Breast epithelium (tissue), 4 donors: ENCODE measurements around the gene VTI1B. TPM values are rescaled to one million over a fixed set of nuclear protein-coding genes. Genes with fewer than 3 reads are reported as not detected.
"Not testable (repeated sequence)": the region's sequence is repeated elsewhere in the genome, so short reads cannot be mapped to it uniquely, and the experiment has no call there.

ENCODE experiments used
- DNase-seq, 2 donors: peaks; one replicate each; pipeline ENCODE4 v3.0.0-alpha.2; 2019; ENCODE audit warnings: low spot score in 2 of 2
- H3K27ac ChIP-seq, 2 donors: fragments of 200-600 bp; sonication (generic) in 1 of 2; one replicate each; pipeline ENCODE4 v1.5.1; 2016 to 2019; ENCODE audit warnings: mild to moderate bottlenecking in 1 of 2
- H3K27me3 ChIP-seq, 2 donors: fragments of 200-600 bp; sonication (generic) in 1 of 2; one replicate each; pipeline versions ENCODE4 v1.5.1 to v1.6.0; 2017 to 2019; ENCODE audit warnings: control low read depth in 1 of 2, mild to moderate bottlenecking in 1 of 2
- H3K36me3 ChIP-seq: fragments of 200-600 bp; one replicate; pipeline ENCODE4 v1.5.1; 2019
- H3K4me1 ChIP-seq, 2 donors: fragments of 200-600 bp; sonication (generic); one replicate each; pipeline ENCODE4 v1.5.1; 2016 to 2019; ENCODE audit warnings: control low read depth in 1 of 2
- H3K4me3 ChIP-seq, 3 donors: fragments of 200-600 bp; sonication (generic); 1 replicate in 2 of 3; 2 replicates in 1 of 3; pipeline ENCODE4 v1.5.1; 2016 to 2019; ENCODE audit warnings: mild to moderate bottlenecking in 3 of 3, moderate library complexity in 2 of 3
- H3K9me3 ChIP-seq, 2 donors: fragments of 200-600 bp; sonication (generic) in 1 of 2; one replicate each; pipeline ENCODE4 v1.5.1; 2016 to 2019; ENCODE audit warnings: control low read depth in 1 of 2
- POLR2A ChIP-seq: fragments of 450-650 bp; IDR thresholded peaks from one replicate; pipeline ENCODE4 v1.6.1; 2016; ENCODE audit warnings: antibody characterized with exemption, mild to moderate bottlenecking, moderate library complexity
- POLR2AphosphoS5 ChIP-seq, 3 donors: sonication (generic); formaldehyde crosslinking; IDR thresholded peaks; one replicate each; pipeline ENCODE4 v1.6.1; 2017; ENCODE audit warnings: antibody characterized with exemption in 3 of 3
- intact Hi-C: fragments of 100-400 bp; cut with DNase I; formaldehyde crosslinking; loops from one replicate; pipeline ENCODE4 v1.15.1; 2023; ENCODE audit warnings: low total_unique reads
- total RNA-seq, 3 donors: library from RNA; depleted of rRNA; stranded (reverse); fragments of >200 nt; gene quantifications; one replicate each; pipeline ENCODE4 v1.1.0, GENCODE V29; 2016
- TF ChIP-seq, protein P1 (sequence below), 3 donors: fragments of 450-650 bp; IDR thresholded peaks; one replicate each; pipeline ENCODE4 v1.5.1; 2016 to 2017; ENCODE audit warnings: antibody characterized with exemption in 3 of 3, mild to moderate bottlenecking in 3 of 3, moderate library complexity in 3 of 3

Gene VTI1B
- total RNA-seq, 3 donors from 2014 or later, result 62.8 to 169 (median 80.6) TPM

- no peak for DNase-seq
- TF ChIP-seq, protein P1, sequence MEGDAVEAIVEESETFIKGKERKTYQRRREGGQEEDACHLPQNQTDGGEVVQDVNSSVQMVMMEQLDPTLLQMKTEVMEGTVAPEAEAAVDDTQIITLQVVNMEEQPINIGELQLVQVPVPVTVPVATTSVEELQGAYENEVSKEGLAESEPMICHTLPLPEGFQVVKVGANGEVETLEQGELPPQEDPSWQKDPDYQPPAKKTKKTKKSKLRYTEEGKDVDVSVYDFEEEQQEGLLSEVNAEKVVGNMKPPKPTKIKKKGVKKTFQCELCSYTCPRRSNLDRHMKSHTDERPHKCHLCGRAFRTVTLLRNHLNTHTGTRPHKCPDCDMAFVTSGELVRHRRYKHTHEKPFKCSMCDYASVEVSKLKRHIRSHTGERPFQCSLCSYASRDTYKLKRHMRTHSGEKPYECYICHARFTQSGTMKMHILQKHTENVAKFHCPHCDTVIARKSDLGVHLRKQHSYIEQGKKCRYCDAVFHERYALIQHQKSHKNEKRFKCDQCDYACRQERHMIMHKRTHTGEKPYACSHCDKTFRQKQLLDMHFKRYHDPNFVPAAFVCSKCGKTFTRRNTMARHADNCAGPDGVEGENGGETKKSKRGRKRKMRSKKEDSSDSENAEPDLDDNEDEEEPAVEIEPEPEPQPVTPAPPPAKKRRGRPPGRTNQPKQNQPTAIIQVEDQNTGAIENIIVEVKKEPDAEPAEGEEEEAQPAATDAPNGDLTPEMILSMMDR (IDR thresholded peaks at IDR 0.05), result no peak
- TF ChIP-seq POLR2A, result no peak
- TF ChIP-seq POLR2AphosphoS5 (IDR thresholded peaks at IDR 0.05), result no peak
- Histone ChIP-seq H3K36me3 (no peaks in the 10 kb centered on the region), H3K4me1 (no peaks in the 10 kb centered on the region), H3K27ac (no peak overlapping the region), H3K27me3 (no peaks in the 10 kb centered on the region), H3K9me3 (no peaks in the 10 kb centered on the region), H3K4me3 (no peak overlapping the region)
- intact Hi-C loops, result no loop called here
These were observed 63.9 kb downstream of the VTI1B start for GRCh38 chr14:67610491-67610890.

DNA sequence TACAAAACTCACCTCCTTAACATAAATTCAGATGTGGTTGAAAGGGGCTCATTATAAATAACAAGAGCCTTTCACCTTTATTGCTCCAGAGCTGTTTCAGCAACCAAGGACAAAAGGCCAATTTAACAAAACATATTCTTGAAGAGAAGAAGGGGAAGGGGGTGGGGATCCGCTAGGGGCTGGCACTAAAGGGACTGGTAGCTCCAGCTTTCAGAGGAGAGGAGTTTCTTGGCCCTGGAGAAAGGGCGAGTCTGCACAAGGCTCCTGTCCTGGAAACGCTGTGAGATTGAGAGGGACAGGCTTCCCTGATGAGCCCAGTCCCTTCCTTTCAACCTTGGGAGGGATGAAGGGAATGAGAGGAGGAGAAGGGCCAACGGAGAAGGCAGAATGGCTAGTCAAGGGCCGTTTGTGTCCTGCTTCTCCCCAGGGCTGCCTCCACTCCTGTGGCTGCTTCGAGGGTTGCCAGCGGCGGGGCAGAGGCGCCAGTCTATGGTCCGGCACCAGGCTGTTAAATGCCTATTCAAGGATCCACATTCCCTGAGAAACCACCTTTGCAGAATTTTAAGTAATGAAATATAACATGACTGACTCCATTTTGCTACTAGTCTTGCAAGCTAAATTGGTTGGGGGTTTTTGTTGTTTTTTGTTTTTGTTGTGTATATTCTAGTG lies 64.7 kb downstream of the VTI1B start:
- intact Hi-C loops, result no loop called here
- Histone ChIP-seq H3K27me3 (no peaks in the 10 kb centered on the region), H3K9me3 (no peaks in the 10 kb centered on the region), H3K4me1 (no peaks in the 10 kb centered on the region), H3K4me3 (no peak overlapping the region), H3K36me3 (no peaks in the 10 kb centered on the region), H3K27ac (no peak overlapping the region)
- no peak for DNase-seq
- TF ChIP-seq, protein P1 (IDR thresholded peaks at IDR 0.05), result no peak
- TF ChIP-seq POLR2A, result no peak
- no peak for TF ChIP-seq POLR2AphosphoS5 (IDR thresholded peaks at IDR 0.05)

GRCh38 chr14:67607646-67608045 lies 66.8 kb downstream of the VTI1B start:
- no peak overlapping the region for H3K27ac ChIP-seq
- DNase-seq, result no peak
- intact Hi-C loops, result no loop called here
- H3K4me1 ChIP-seq, result no peaks in the 10 kb centered on the region
- TF ChIP-seq, protein P1 (IDR thresholded peaks at IDR 0.05), result no peak
- TF ChIP-seq POLR2AphosphoS5 (IDR thresholded peaks at IDR 0.05) (no peak), POLR2A (no peak)
- H3K9me3 ChIP-seq, result no peaks in the 10 kb centered on the region
- no peak overlapping the region for H3K4me3 ChIP-seq
- no peaks in the 10 kb centered on the region for H3K27me3 ChIP-seq
- H3K36me3 ChIP-seq, result no peaks in the 10 kb centered on the region

GRCh38 chr14:67602995-67603545 lies 71.4 kb downstream of the VTI1B start:
- no peak overlapping the region for H3K27ac ChIP-seq
- no peak overlapping the region for H3K4me3 ChIP-seq
- no peaks in the 10 kb centered on the region for H3K4me1 ChIP-seq
- H3K36me3 ChIP-seq, result no peaks in the 10 kb centered on the region
- intact Hi-C loops, result no loop called here
- H3K27me3 ChIP-seq, result no peaks in the 10 kb centered on the region
- no peak for DNase-seq
- H3K9me3 ChIP-seq, result no peaks in the 10 kb centered on the region
- TF ChIP-seq POLR2AphosphoS5 (IDR thresholded peaks at IDR 0.05) (no peak), POLR2A (no peak)
- TF ChIP-seq, protein P1 (IDR thresholded peaks at IDR 0.05), result no peak

GRCh38 chr14:67602076-67602475 lies 72.4 kb downstream of the VTI1B start:
- TF ChIP-seq POLR2A (no peak), POLR2AphosphoS5 (IDR thresholded peaks at IDR 0.05) (no peak)
- no peak overlapping the region for H3K27ac ChIP-seq
- no peak for DNase-seq
- H3K36me3 ChIP-seq, result no peaks in the 10 kb centered on the region
- H3K4me1 ChIP-seq, result no peaks in the 10 kb centered on the region
- H3K9me3 ChIP-seq, result no peaks in the 10 kb centered on the region
- no peaks in the 10 kb centered on the region for H3K27me3 ChIP-seq
- intact Hi-C loops, result no loop called here
- no peak overlapping the region for H3K4me3 ChIP-seq

GRCh38 chr14:67600562-67600974 lies 73.9 kb downstream of the VTI1B start:
- H3K27me3 ChIP-seq, intact Hi-C loops, H3K9me3 ChIP-seq, H3K4me1 ChIP-seq, DNase-seq, H3K36me3 ChIP-seq: not testable (repeated sequence)
- peak overlapping the region; percentile 71 to 96 (median 94) for H3K4me3 ChIP-seq
- peak overlapping the region; percentile 91 to 97 for H3K27ac ChIP-seq
